Omental fat pad (tissue), 4 donors: ENCODE data around the gene ATG5. TPM values are rescaled to one million over a fixed set of nuclear protein-coding genes. Genes with fewer than 3 reads are reported as not detected.
"Not testable (repeated sequence)": the region's sequence is repeated elsewhere in the genome, so short reads cannot be mapped to it uniquely, and the experiment has no call there.

ENCODE experiments used
- ATAC-seq: fragments of 150-250 bp; one replicate; pipeline ENCODE4 v1.9.1; 2016; ENCODE audit warnings: mild to moderate bottlenecking, moderate library complexity; ENCODE audit not compliant: low FRiP score
- DNase-seq: peaks from one replicate; pipeline ENCODE4 v3.0.0-alpha.2; 2019; ENCODE audit warnings: low spot score
- total RNA-seq, 4 donors: library from RNA; depleted of rRNA; stranded (reverse); fragments of >200 nt; gene quantifications; one replicate each; pipeline ENCODE4 v1.1.0, GENCODE V29; 2016
- TF ChIP-seq, protein P1 (sequence below), 3 donors: fragments of 450-650 bp; IDR thresholded peaks; one replicate each; pipeline ENCODE4 v1.5.1; 2016 to 2017; ENCODE audit warnings: antibody characterized with exemption in 3 of 3, mild to moderate bottlenecking in 3 of 3, moderate library complexity in 2 of 3

Gene ATG5
- total RNA-seq, 4 donors from 2014 or later = 27.8 to 40.0 (median 31.8) TPM

DNA sequence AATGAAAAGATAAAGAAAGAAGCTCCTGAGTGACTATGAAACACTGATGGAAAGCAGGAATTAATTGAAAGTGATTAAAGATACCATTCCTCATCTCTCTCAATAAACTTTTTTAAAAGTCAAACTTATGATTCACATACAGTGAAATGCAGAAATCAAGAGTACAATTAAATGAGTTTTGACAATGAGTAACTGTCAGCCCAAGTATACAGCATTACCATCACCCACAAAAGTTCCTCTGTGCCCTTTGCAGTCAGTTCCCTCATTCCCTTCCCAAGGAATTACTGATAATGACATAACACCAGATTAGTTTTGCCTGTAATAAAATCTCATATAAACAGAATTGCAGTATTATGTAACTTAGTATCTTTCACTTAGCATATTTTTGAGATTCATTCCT, 44.5 kb downstream of the ATG5 start:
- TF ChIP-seq, protein P1, sequence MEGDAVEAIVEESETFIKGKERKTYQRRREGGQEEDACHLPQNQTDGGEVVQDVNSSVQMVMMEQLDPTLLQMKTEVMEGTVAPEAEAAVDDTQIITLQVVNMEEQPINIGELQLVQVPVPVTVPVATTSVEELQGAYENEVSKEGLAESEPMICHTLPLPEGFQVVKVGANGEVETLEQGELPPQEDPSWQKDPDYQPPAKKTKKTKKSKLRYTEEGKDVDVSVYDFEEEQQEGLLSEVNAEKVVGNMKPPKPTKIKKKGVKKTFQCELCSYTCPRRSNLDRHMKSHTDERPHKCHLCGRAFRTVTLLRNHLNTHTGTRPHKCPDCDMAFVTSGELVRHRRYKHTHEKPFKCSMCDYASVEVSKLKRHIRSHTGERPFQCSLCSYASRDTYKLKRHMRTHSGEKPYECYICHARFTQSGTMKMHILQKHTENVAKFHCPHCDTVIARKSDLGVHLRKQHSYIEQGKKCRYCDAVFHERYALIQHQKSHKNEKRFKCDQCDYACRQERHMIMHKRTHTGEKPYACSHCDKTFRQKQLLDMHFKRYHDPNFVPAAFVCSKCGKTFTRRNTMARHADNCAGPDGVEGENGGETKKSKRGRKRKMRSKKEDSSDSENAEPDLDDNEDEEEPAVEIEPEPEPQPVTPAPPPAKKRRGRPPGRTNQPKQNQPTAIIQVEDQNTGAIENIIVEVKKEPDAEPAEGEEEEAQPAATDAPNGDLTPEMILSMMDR (IDR thresholded peaks at IDR 0.05) = no peak
- ATAC-seq = no peak
- DNase-seq = no peak

DNA sequence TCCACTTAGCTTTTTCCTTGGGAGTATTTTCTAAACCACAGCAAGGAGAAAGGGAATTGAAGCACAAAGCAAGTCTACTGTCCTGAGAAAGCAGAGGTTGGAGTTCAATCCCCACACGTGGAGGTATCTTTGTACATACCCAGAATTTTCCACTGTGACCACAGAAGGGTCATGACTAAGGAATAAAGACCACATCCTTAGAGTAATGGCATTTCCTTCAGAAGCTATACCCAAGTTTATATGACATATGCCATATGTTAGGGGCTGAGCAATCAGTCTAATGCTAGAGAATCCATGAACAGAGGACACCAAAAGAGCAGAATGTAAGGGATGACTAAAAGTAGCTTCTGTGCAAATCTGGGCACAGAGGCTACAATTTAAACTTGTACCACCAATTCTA, 46.4 kb downstream of the ATG5 start:
- DNase-seq (no peak), ATAC-seq (no peak)
- TF ChIP-seq, protein P1 (IDR thresholded peaks at IDR 0.05) = no peak

DNA sequence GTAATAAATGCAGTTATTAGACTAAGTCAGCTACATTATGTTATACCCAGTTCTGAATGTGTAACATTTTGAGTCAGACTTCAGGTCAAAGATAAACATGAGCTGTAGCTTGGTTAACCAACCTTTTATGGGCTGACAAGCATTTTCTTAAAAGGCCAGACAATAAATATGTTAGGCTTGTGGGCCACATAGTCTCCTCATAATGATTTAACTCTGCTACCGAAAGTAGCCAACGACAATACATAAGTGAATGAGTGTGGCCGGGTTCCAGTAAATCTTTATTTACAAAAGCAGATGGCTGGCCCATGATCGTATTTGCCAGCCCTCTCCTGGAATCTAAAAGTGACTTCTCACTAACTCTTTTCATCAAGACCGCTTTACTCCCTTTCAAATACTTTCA, 49.9 kb downstream of the ATG5 start:
- ATAC-seq (no peak), DNase-seq (no peak)
- TF ChIP-seq, protein P1 (IDR thresholded peaks at IDR 0.05) = no peak

DNA sequence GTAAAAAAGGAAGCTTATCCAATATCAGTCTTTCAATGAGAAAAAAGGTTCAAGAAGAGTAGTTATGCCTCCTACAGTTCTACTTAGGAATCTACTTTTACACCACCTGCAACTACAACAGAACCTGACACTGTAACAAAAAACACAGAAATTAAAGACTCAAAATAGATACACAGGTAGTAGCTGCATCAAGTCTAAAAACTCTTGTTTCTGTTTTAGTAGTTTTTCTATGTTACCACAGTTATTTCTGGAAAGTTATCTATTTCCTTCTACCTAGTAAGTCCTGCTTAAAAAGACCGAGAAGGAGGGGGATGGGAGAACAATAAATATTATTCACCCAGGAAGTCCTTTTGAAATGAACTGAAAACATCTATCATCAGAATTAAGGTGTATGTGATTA, 52.5 kb downstream of the ATG5 start:
- ATAC-seq (no peak), DNase-seq (no peak)
- TF ChIP-seq, protein P1 (IDR thresholded peaks at IDR 0.05) = no peak

DNA sequence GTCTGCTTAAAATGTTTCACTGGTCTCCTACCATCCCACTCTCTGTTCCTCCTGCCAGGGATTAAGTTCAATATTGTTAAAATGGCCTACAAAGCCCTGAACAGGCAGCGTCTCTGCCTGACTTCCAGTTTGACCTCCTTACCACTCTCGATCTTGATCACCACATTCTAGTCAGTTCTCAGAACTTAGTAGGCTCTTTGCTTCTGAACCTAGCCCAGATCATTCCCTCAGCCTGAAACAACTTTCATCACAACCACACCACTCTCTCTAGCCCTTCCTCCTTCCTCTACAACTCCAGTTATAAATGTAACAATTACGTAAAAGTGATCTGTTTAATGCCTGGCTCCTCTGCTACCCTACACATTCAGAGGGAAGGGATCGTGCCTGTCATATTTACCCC, 53.3 kb downstream of the ATG5 start:
- DNase-seq (no peak), ATAC-seq (no peak)
- TF ChIP-seq, protein P1 (IDR thresholded peaks at IDR 0.05) = no peak

DNA sequence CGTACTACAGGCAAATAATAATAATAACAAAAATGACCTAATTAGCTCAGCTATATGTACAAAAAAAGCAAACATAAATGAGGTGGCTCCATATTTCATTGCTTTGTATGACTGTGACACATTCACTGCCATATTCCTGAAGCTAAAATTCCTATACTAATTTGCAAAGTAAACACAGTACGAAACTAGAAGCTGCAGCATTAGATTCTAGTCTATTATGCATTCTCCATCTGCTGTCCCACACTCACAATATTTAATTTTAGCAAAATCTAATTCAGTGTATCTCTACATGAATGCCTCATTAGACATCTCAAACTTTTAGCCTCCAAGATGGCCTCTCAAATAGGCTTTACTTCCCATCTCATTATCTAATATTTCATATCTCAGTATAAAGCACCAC, 55.1 kb downstream of the ATG5 start:
- no peak for ATAC-seq
- TF ChIP-seq, protein P1 (IDR thresholded peaks at IDR 0.05) = no peak
- no peak for DNase-seq

DNA sequence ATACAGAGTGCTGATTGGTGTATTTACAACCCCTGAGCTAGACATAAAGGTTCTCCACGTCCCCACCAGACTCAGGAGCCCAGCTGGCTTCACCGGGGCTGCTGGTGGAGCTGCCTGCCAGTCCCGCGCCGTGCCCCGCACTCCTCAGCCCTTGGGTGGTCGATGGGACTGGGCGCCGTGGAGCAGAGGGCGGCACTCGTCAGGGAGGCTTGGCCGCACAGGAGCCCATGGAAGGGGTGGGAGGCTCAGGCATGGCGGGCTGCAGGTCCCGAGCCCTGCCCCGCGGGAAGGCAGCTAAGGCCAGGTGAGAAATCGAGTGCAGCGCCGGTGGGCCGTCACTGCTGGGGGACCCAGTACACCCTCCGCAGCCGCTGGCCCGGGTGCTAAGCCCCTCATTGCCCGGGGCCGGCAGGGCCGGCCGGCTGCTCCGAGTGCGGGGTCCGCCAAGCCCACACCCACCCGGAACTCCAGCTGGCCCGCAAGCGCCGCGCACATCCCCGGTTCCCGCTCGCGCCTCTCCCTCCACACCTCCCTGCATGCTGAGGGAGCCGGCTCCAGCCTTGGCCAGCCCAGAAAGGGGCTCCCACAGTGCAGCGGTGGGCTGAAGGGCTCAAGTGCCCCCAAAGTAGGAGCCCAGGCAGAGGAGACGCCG, 56.2 kb downstream of the ATG5 start:
- DNase-seq, ATAC-seq: not testable (repeated sequence)

DNA sequence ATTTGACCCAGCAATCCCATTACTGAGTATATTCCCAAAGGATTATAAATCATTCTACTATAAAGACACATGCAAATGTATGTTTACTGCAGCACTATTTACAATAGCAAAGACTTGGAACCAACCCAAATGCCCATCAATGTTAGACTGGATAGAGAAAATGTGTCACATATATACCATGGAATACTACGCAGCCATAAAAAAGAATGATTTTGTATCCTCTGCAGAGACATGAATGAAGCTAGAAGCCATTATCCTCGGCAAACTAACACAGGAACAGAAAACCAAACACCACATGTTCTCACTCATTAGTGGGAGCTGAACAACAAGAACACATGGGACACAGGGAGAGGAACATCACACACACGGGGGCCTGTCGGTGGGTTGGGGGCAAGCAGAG, 57.1 kb downstream of the ATG5 start:
- not testable (repeated sequence) for DNase-seq, ATAC-seq

DNA sequence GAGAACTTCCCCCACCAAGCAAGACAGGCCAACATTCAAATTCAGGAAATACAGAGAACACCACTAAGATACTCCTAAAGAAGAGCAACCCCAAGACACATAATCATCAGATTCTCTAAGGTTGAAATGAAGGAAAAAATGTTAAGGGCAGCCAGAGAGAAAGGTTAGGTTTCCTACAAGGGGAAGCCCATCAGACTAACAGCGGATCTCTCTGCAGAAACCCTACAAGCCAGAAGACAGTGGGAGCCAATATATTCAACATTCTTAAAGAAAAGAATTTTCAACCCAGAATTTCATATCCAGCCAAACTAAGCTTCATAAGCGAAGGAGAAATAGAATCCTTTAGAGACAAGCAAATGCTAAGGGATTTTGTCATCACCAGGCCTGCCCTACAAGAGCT, 61.1 kb downstream of the ATG5 start:
- not testable (repeated sequence) for DNase-seq, ATAC-seq

DNA sequence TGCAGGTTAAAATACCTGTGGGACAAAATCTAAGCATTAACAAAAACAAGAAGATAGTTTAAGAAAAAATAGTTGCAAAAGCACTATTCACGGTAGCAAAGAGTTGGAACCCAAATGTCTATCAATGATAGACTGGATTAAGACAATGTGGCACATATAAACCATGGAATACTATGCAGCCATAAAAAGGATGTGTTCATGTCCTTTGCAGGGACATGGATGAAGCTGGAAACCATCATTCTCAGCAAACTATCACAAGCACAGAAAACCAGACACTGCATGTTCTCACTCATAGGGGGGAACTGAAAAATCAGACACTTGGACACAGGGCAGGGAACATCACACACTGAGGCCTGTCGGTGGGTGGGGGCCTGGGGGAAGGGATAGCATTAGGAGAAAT, 65.8 kb downstream of the ATG5 start:
- not testable (repeated sequence) for ATAC-seq, DNase-seq
